Fibroblast of the aortic adventitia (primary cell): ENCODE measurements around the gene YJU2. TPM values are rescaled to one million over a fixed set of nuclear protein-coding genes. Genes with fewer than 3 reads are reported as not detected.
"Not testable (repeated sequence)": the region's sequence is repeated elsewhere in the genome, so short reads cannot be mapped to it uniquely, and the experiment has no call there.

Experiments used
- DNase-seq: peaks from one replicate; pipeline ENCODE4 v3.0.0-alpha.2; 2010; ENCODE audit warnings: low read depth
- H3K4me3 ChIP-seq: 2 replicates; pipeline ENCODE4 v1.5.1; 2011; ENCODE audit warnings: low read depth, mild to moderate bottlenecking, control low read depth, low read length, moderate library complexity
- CTCF ChIP-seq: IDR thresholded peaks from 2 replicates; pipeline ENCODE4 v1.5.1; 2011; ENCODE audit warnings: mild to moderate bottlenecking, low read length, control low read depth, inconsistent platforms; ENCODE audit not compliant: insufficient read depth
- total RNA-seq: library from RNA; depleted of rRNA; stranded (reverse); fragments of >200 nt; gene quantifications from 2 replicates; pipeline ENCODE4 v1.2.3, GENCODE V29; 2012; ENCODE audit warnings: low replicate concordance

YJU2 gene
- total RNA-seq, 1 donor, result 17.2 TPM

GRCh38 chr19:4272894-4273293 is 26.0 kb downstream of the YJU2 start:
- H3K4me3 ChIP-seq, result no peak overlapping the region
- DNase-seq, result no peak
- TF ChIP-seq CTCF, result no peak

- not testable (repeated sequence) for H3K4me3 ChIP-seq, DNase-seq
Measured at GRCh38 chr19:4274321-4274686, 27.4 kb downstream of the YJU2 start.

- no peak overlapping the region for H3K4me3 ChIP-seq
- TF ChIP-seq CTCF, result no peak
- DNase-seq, result no peak
Measured at GRCh38 chr19:4277191-4277696, 30.4 kb downstream of the YJU2 start.

- no peak for TF ChIP-seq CTCF
- no peak for DNase-seq
- no peak overlapping the region for H3K4me3 ChIP-seq
Measured at GRCh38 chr19:4278010-4278409, 31.1 kb downstream of the YJU2 start.

GRCh38 chr19:4278419-4279266 is 31.8 kb downstream of the YJU2 start, which contains the start of gene SHD:
TSS of gene SHD (plus strand) at chr19:4279266. CDS start at chr19:4280064, 798 bp downstream.
- TF ChIP-seq CTCF, result no peak
- DNase-seq, result no peak
- no peak within 1 kb of the TSS for H3K4me3 ChIP-seq

GRCh38 chr19:4279267-4279529 is 32.3 kb downstream of the YJU2 start:
- no peak for DNase-seq
- no peak overlapping the region for H3K4me3 ChIP-seq
- TF ChIP-seq CTCF, result no peak

GRCh38 chr19:4279530-4280422 is 32.9 kb downstream of the YJU2 start:
- H3K4me3 ChIP-seq, result no peak overlapping the region
- DNase-seq, result no peak
- no peak for TF ChIP-seq CTCF
